ENCODE results near the gene ACOT9. TPM values are rescaled to one million over a fixed set of nuclear protein-coding genes. Genes with fewer than 3 reads are reported as not detected.

The ACOT9 gene
- total and polyA plus RNA-seq, 2 experiments from 2014 or later = 28.5 to 34.3 TPM

DNA sequence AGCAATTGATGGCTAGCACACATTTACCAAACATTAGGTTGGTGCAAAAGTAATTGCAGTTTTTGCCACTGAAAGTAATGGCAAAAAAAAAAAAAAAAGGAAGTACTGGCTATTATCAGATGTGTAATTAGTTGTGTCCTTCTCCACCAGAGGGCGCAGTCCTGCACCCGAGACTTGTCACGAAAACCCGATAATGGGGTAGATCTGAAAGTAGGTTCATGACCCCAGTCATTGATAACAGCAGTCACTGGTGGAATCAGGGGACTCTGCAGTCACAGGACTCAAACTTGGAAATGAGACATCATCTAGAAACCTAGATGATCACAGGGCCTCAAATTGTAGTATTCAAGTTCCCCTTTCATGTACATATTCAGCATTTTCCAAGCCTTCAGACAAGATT lies 13.1 kb upstream of the ACOT9 start:
- no peak overlapping the region for H3K27ac ChIP-seq (ENCODE audit: low read depth)
- TF ChIP-seq JUNB (IDR thresholded peaks at IDR 0.05; ENCODE audit: unreplicated experiment) (no peak), CTCF (conservative IDR thresholded peaks at IDR 0.05; ENCODE audit: low read depth in 2 of 2) (peak; percentile 69 to 73)
- H3K27me3 Mint-ChIP-seq (ENCODE audit: insufficient read depth, low read depth, poor library complexity) = no peaks in the 10 kb centered on the region
- no peaks in the 10 kb centered on the region for H3K79me2 ChIP-seq (replicated peaks; ENCODE audit: insufficient read depth)
- no peaks in the 10 kb centered on the region for H3K9me2 ChIP-seq (ENCODE audit: insufficient read depth)
- H4K20me1 ChIP-seq (replicated peaks; ENCODE audit: insufficient read depth) = no peaks in the 10 kb centered on the region
- no peaks in the 10 kb centered on the region for H3K4me1 ChIP-seq (ENCODE audit: insufficient read depth)
- H3K27ac Mint-ChIP-seq = no peak overlapping the region
- no peak overlapping the region for H2AFZ ChIP-seq
- H3K36me3 Mint-ChIP-seq (ENCODE audit: low read depth) = no peaks in the 10 kb centered on the region
- H3K4me1 Mint-ChIP-seq = no peaks in the 10 kb centered on the region
- H3K27me3 ChIP-seq (ENCODE audit: insufficient read depth) = no peaks in the 10 kb centered on the region
- ATAC-seq (peak; percentile 43; the same call in 2 of the 3 replicates), DNase-seq (ENCODE audit: low spot score) (peak; percentile 67)
- no peaks in the 10 kb centered on the region for H3K36me3 ChIP-seq (ENCODE audit: insufficient read depth)
- H3K4me3 ChIP-seq = no peak overlapping the region
- H3F3A ChIP-seq (replicated peaks; ENCODE audit: low read depth) = no peaks in the 10 kb centered on the region
- no peak overlapping the region for H3K4me3 Mint-ChIP-seq
- H3K4me2 ChIP-seq = no peak overlapping the region
- no peaks in the 10 kb centered on the region for H3K9me3 Mint-ChIP-seq

DNA sequence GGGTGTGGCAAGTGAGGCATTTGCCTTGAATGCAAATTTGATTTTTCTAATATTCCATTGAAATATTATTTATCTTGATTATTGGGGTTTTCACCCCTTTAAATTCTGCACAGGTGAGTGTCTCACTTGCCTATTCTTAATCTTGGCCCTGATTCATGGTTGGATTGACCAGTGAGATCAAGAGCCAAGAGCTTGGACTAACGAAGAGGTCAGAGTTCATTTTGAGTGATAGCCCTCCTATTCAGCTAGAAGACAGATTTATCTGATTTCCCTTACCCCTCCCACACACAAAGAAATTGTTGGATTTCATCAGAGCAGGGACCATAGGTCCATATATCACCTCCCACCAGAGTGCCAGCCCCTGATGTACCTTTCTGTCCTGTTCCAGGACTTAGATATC lies 11.6 kb upstream of the ACOT9 start:
- H3K4me2 ChIP-seq = no peak overlapping the region
- Mint-ChIP-seq H3K4me1 (no peaks in the 10 kb centered on the region), H3K27me3 (ENCODE audit: insufficient read depth, low read depth, poor library complexity) (no peaks in the 10 kb centered on the region), H3K36me3 (ENCODE audit: low read depth) (no peaks in the 10 kb centered on the region), H3K9me3 (no peaks in the 10 kb centered on the region), H3K4me3 (no peak overlapping the region), H3K27ac (no peak overlapping the region)
- H3K4me3 ChIP-seq = no peak overlapping the region
- H3K27ac ChIP-seq (ENCODE audit: low read depth) = no peak overlapping the region
- DNase-seq (ENCODE audit: low spot score) = no peak
- H3K9me2 ChIP-seq (ENCODE audit: insufficient read depth) = no peaks in the 10 kb centered on the region
- H3K79me2 ChIP-seq (replicated peaks; ENCODE audit: insufficient read depth) = no peaks in the 10 kb centered on the region
- no peaks in the 10 kb centered on the region for H3F3A ChIP-seq (replicated peaks; ENCODE audit: low read depth)
- H3K36me3 ChIP-seq (ENCODE audit: insufficient read depth) = no peaks in the 10 kb centered on the region
- no peaks in the 10 kb centered on the region for H4K20me1 ChIP-seq (replicated peaks; ENCODE audit: insufficient read depth)
- H3K27me3 ChIP-seq (ENCODE audit: insufficient read depth) = no peaks in the 10 kb centered on the region
- no peaks in the 10 kb centered on the region for H3K4me1 ChIP-seq (ENCODE audit: insufficient read depth)
- ATAC-seq = no peak
- H2AFZ ChIP-seq = no peak overlapping the region
- TF ChIP-seq EZH2phosphoT487 (IDR thresholded peaks at IDR 0.05; ENCODE audit: unreplicated experiment) (no peak), JUNB (IDR thresholded peaks at IDR 0.05; ENCODE audit: unreplicated experiment) (no peak), EZH2 (IDR thresholded peaks at IDR 0.05; ENCODE audit: low read depth, unreplicated experiment) (no peak), ZNF462 (CRISPR knock-in tag; IDR thresholded peaks at IDR 0.05) (no peak), ZNF114 (CRISPR knock-in tag; IDR thresholded peaks at IDR 0.05) (no peak), CTCF (conservative IDR thresholded peaks at IDR 0.05; ENCODE audit: low read depth in 2 of 2) (no peak), ZNF331 (CRISPR knock-in tag; IDR thresholded peaks at IDR 0.05; ENCODE audit: low read depth) (no peak), NANOG (IDR thresholded peaks at IDR 0.05; ENCODE audit: borderline replicate concordance) (no peak), CREB1 (CRISPR knock-in tag; IDR thresholded peaks at IDR 0.05; ENCODE audit: low read depth) (no peak)
- TF ChIP-seq, protein P1, sequence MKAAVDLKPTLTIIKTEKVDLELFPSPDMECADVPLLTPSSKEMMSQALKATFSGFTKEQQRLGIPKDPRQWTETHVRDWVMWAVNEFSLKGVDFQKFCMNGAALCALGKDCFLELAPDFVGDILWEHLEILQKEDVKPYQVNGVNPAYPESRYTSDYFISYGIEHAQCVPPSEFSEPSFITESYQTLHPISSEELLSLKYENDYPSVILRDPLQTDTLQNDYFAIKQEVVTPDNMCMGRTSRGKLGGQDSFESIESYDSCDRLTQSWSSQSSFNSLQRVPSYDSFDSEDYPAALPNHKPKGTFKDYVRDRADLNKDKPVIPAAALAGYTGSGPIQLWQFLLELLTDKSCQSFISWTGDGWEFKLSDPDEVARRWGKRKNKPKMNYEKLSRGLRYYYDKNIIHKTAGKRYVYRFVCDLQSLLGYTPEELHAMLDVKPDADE (IDR thresholded peaks at IDR 0.05) = no peak
